Esophagus muscularis mucosa (tissue), 4 donors: Measurements from ENCODE around the gene TMEM170B. TPM values are rescaled to one million over a fixed set of nuclear protein-coding genes. Genes with fewer than 3 reads are reported as not detected.
A peak's percentile ranks its signal among the peaks of the same experiment; 100 is the strongest.

Source experiments
- DNase-seq: peaks from one replicate; pipeline ENCODE4 v3.0.0-alpha.2; 2017; ENCODE audit errors: extremely low spot score
- H3K27ac ChIP-seq, 4 donors: fragments of 200-600 bp; sonication (generic); replicated peaks in 1 of 4; 1 replicate in 3 of 4; 2 replicates in 1 of 4; pipeline ENCODE4 v1.5.1; 2016 to 2019; ENCODE audit warnings: mild to moderate bottlenecking in 1 of 4
- H3K27me3 ChIP-seq, 4 donors: fragments of 200-600 bp; sonication (generic); one replicate each; pipeline versions ENCODE4 v1.5.1 to v1.6.0; 2016 to 2019
- H3K36me3 ChIP-seq, 4 donors: fragments of 200-600 bp; sonication (generic); one replicate each; pipeline ENCODE4 v1.5.1; 2016 to 2019
- H3K4me1 ChIP-seq, 4 donors: fragments of 200-600 bp; sonication (generic); one replicate each; pipeline ENCODE4 v1.5.1; 2016 to 2019
- H3K4me3 ChIP-seq, 4 donors: fragments of 200-600 bp; sonication (generic); 1 replicate in 2 of 4; 2 replicates in 2 of 4; pipeline ENCODE4 v1.5.1; 2016 to 2019; ENCODE audit warnings: mild to moderate bottlenecking in 4 of 4, moderate library complexity in 1 of 4
- H3K9me3 ChIP-seq, 4 donors: fragments of 200-600 bp; sonication (generic); 1 replicate in 3 of 4; 2 replicates in 1 of 4; pipeline ENCODE4 v1.5.1; 2016 to 2019
- CTCF ChIP-seq, 3 experiments: fragments of 200-600 bp in 2 of 3; fragments of 450-650 bp in 1 of 3; sonication (generic) in 2 of 3; IDR thresholded peaks; one replicate each; pipeline ENCODE4 v1.5.1; 2017 to 2019; ENCODE audit warnings: antibody characterized with exemption in 3 of 3, mild to moderate bottlenecking in 2 of 3, moderate library complexity in 1 of 3
- EP300 ChIP-seq: sonication (generic); formaldehyde crosslinking; IDR thresholded peaks from one replicate; pipeline ENCODE4 v1.6.1; 2017; ENCODE audit warnings: antibody characterized with exemption
- POLR2A ChIP-seq: fragments of 450-650 bp; IDR thresholded peaks from one replicate; pipeline ENCODE4 v1.6.1; 2017; ENCODE audit warnings: antibody characterized with exemption, moderate library complexity, mild to moderate bottlenecking, low read depth
- POLR2AphosphoS5 ChIP-seq, 2 donors: sonication (generic); formaldehyde crosslinking; IDR thresholded peaks; one replicate each; pipeline ENCODE4 v1.6.1; 2017; ENCODE audit warnings: antibody characterized with exemption in 2 of 2
- WGBS: methylation state at CpG from one replicate; pipeline ENCODE4 v1.1.5; 2018; 5-methylcytosine and 5-hydroxymethylcytosine counted together
- intact Hi-C: fragments of 100-400 bp; cut with DNase I; formaldehyde crosslinking; loops from one replicate; pipeline ENCODE4 v1.15.1; 2023
- total RNA-seq, 4 donors: library from RNA; depleted of rRNA; stranded (reverse); fragments of >200 nt; gene quantifications; one replicate each; pipeline versions ENCODE4 v1.1.0 to v1.2.1, GENCODE V29; 2016

The TMEM170B gene
- total RNA-seq, 4 donors from 2014 or later: 5.4 to 8.6 (median 6.2) TPM

GRCh38 chr6:11616200-11616611, 78.7 kb downstream of the TMEM170B start:
- Histone ChIP-seq H3K27me3 (no peaks in the 10 kb centered on the region), H3K27ac (peak overlapping the region in 1 of 4 donors; percentile 42), H3K4me1 (peaks cover 3 to 15% (median 12%) of the 10 kb centered on the region in 4 donors), H3K36me3 (no peaks in the 10 kb centered on the region), H3K4me3 (no peak overlapping the region), H3K9me3 (no peaks in the 10 kb centered on the region)
- DNase-seq: no peak
- WGBS: 59% methylated on average over 2 of the region's 5 CpGs
- intact Hi-C loops: no loop called here
- TF ChIP-seq POLR2A (no peak), EP300 (no peak), CTCF (IDR thresholded peaks at IDR 0.05) (no peak), POLR2AphosphoS5 (IDR thresholded peaks at IDR 0.05) (no peak)

- WGBS: 70% methylated on average over 4 of the region's 4 CpGs
- TF ChIP-seq CTCF (IDR thresholded peaks at IDR 0.05): peak in 1 of 3 experiments; percentile 3
- no peak for TF ChIP-seq POLR2AphosphoS5 (IDR thresholded peaks at IDR 0.05)
- Histone ChIP-seq H3K4me1 (peaks cover 3 to 12% (median 9%) of the 10 kb centered on the region in 4 donors), H3K9me3 (no peaks in the 10 kb centered on the region), H3K27me3 (no peaks in the 10 kb centered on the region), H3K4me3 (no peak overlapping the region), H3K36me3 (no peaks in the 10 kb centered on the region), H3K27ac (no peak overlapping the region)
- intact Hi-C loops: no loop called here
- no peak for DNase-seq
Observed at GRCh38 chr6:11618533-11618932, 81.0 kb downstream of the TMEM170B start.

- TF ChIP-seq EP300 (no peak), POLR2AphosphoS5 (IDR thresholded peaks at IDR 0.05) (no peak), POLR2A (no peak), CTCF (IDR thresholded peaks at IDR 0.05) (no peak)
- H3K27me3 ChIP-seq: no peaks in the 10 kb centered on the region
- H3K4me1 ChIP-seq: peaks cover 0 to 4% (median 0%) of the 10 kb centered on the region in 4 donors
- H3K27ac ChIP-seq: no peak overlapping the region
- no peaks in the 10 kb centered on the region for H3K36me3 ChIP-seq
- H3K4me3 ChIP-seq: no peak overlapping the region
- DNase-seq: no peak
- WGBS: 69% methylated on average over 5 of the region's 5 CpGs
- H3K9me3 ChIP-seq: no peaks in the 10 kb centered on the region
- intact Hi-C loops: no loop called here
Observed at GRCh38 chr6:11621119-11621518, 83.6 kb downstream of the TMEM170B start.

- DNase-seq: no peak
- H3K4me1 ChIP-seq: peaks cover 0 to 4% (median 0%) of the 10 kb centered on the region in 4 donors
- no peak overlapping the region for H3K27ac ChIP-seq
- intact Hi-C loops: no loop called here
- 93% methylated on average over 4 of the region's 4 CpGs for WGBS
- H3K4me3 ChIP-seq: no peak overlapping the region
- no peaks in the 10 kb centered on the region for H3K9me3 ChIP-seq
- H3K27me3 ChIP-seq: no peaks in the 10 kb centered on the region
- TF ChIP-seq CTCF (IDR thresholded peaks at IDR 0.05) (no peak), POLR2AphosphoS5 (IDR thresholded peaks at IDR 0.05) (no peak), EP300 (no peak), POLR2A (no peak)
- no peaks in the 10 kb centered on the region for H3K36me3 ChIP-seq
Observed at GRCh38 chr6:11622156-11622555, 84.6 kb downstream of the TMEM170B start.

- no peak for DNase-seq
- peaks cover 0 to 4% (median 0%) of the 10 kb centered on the region in 4 donors for H3K4me1 ChIP-seq
- no peak overlapping the region for H3K27ac ChIP-seq
- no peak overlapping the region for H3K4me3 ChIP-seq
- H3K36me3 ChIP-seq: no peaks in the 10 kb centered on the region
- no peaks in the 10 kb centered on the region for H3K9me3 ChIP-seq
- H3K27me3 ChIP-seq: no peaks in the 10 kb centered on the region
- 76% methylated on average over 2 of the region's 2 CpGs for WGBS
- no peak for TF ChIP-seq CTCF (IDR thresholded peaks at IDR 0.05)
- TF ChIP-seq EP300: no peak
- no peak for TF ChIP-seq POLR2AphosphoS5 (IDR thresholded peaks at IDR 0.05)
- TF ChIP-seq POLR2A: no peak
- intact Hi-C loops: no loop called here
Observed at GRCh38 chr6:11623272-11623671, 85.7 kb downstream of the TMEM170B start.
